H9 (cell line): ENCODE measurements around the gene DGKB. TPM values are rescaled to one million over a fixed set of nuclear protein-coding genes. Genes with fewer than 3 reads are reported as not detected.
A peak's percentile ranks its signal among the peaks of the same experiment; 100 is the strongest.

Source experiments
- DNase-seq: peaks from one replicate; pipeline ENCODE4 v3.0.0-alpha.2; 2017
- H2AFZ ChIP-seq: one replicate; pipeline ENCODE4 v1.6.1; 2013; ENCODE audit warnings: mild to moderate bottlenecking, low read length, control low read depth, moderate library complexity
- H2AK5ac ChIP-seq: 2 replicates; pipeline ENCODE4 v1.6.1; 2013; ENCODE audit warnings: low read length, control low read depth, mixed read lengths; ENCODE audit not compliant: insufficient read length
- H2BK120ac ChIP-seq: one replicate; pipeline ENCODE4 v1.6.1; 2013; ENCODE audit warnings: low read depth, mild to moderate bottlenecking, low read length, control low read depth, inconsistent platforms; ENCODE audit not compliant: poor library complexity, severe bottlenecking
- H2BK12ac ChIP-seq: 2 replicates; pipeline ENCODE4 v1.6.1; 2013; ENCODE audit warnings: low read length, control low read depth, mixed read lengths, low read depth; ENCODE audit not compliant: insufficient read length
- H2BK15ac ChIP-seq: 2 replicates; pipeline ENCODE4 v1.6.1; 2013; ENCODE audit warnings: low read depth, low read length, control low read depth
- H2BK20ac ChIP-seq: one replicate; pipeline ENCODE4 v1.6.1; 2013; ENCODE audit warnings: low read depth, mild to moderate bottlenecking, low read length, control low read depth, inconsistent platforms; ENCODE audit not compliant: poor library complexity, severe bottlenecking
- H2BK5ac ChIP-seq: 2 replicates; pipeline ENCODE4 v1.6.1; 2013; ENCODE audit warnings: low read length, control low read depth, mixed read lengths; ENCODE audit not compliant: insufficient read length
- H3K14ac ChIP-seq: 2 replicates; pipeline ENCODE4 v1.6.1; 2013; ENCODE audit warnings: low read length, control low read depth; ENCODE audit not compliant: insufficient read depth
- H3K18ac ChIP-seq: 2 replicates; pipeline ENCODE4 v1.6.1; 2013; ENCODE audit warnings: low read depth, mild to moderate bottlenecking, mixed read lengths, low read length, control low read depth; ENCODE audit not compliant: insufficient read length
- H3K23ac ChIP-seq: 2 replicates; pipeline ENCODE4 v1.6.1; 2013; ENCODE audit warnings: low read length, control low read depth, mixed read lengths, low read depth; ENCODE audit not compliant: insufficient read length
- H3K23me2 ChIP-seq: 2 replicates; pipeline ENCODE4 v1.6.1; 2013; ENCODE audit warnings: low read depth, mild to moderate bottlenecking, mixed read lengths, low read length, control low read depth; ENCODE audit not compliant: insufficient read length, poor library complexity, severe bottlenecking
- H3K27ac ChIP-seq: 2 replicates; pipeline ENCODE4 v1.5.1; 2013; ENCODE audit warnings: low read length, control low read depth, mixed read lengths, low read depth; ENCODE audit not compliant: insufficient read length
- H3K27me3 ChIP-seq: 2 replicates; pipeline ENCODE4 v1.6.1; 2013; ENCODE audit warnings: low read length, control low read depth, inconsistent platforms; ENCODE audit not compliant: insufficient read depth
- H3K4ac ChIP-seq: 2 replicates; pipeline ENCODE4 v1.6.1; 2013; ENCODE audit warnings: low read depth, mild to moderate bottlenecking, control low read depth, inconsistent platforms, low read length, moderate library complexity
- H3K4me1 ChIP-seq: 2 replicates; pipeline ENCODE4 v1.6.1; 2013; ENCODE audit warnings: low read length, control low read depth, inconsistent platforms; ENCODE audit not compliant: insufficient read depth
- H3K4me2 ChIP-seq: 2 replicates; pipeline ENCODE4 v1.6.1; 2013; ENCODE audit warnings: low read length, control low read depth, mixed read lengths; ENCODE audit not compliant: insufficient read length, insufficient read depth
- H3K56ac ChIP-seq: 2 replicates; pipeline ENCODE4 v1.6.1; 2013; ENCODE audit warnings: low read depth, mild to moderate bottlenecking, mixed read lengths, low read length, control low read depth; ENCODE audit not compliant: insufficient read length
- H3K79me1 ChIP-seq: 2 replicates; pipeline ENCODE4 v1.6.1; 2013; ENCODE audit warnings: low read depth, mild to moderate bottlenecking, moderate library complexity, low read length, control low read depth, inconsistent platforms; ENCODE audit not compliant: insufficient read depth, poor library complexity, severe bottlenecking
- H3K79me2 ChIP-seq: 2 replicates; pipeline ENCODE4 v1.6.1; 2013; ENCODE audit warnings: low read length, control low read depth, inconsistent platforms; ENCODE audit not compliant: insufficient read depth
- H3K9ac ChIP-seq: 2 replicates; pipeline ENCODE4 v1.6.1; 2013; ENCODE audit warnings: low read length, control low read depth, mixed read lengths; ENCODE audit not compliant: insufficient read length; ENCODE audit errors: extremely low read depth
- H3K9me3 ChIP-seq: one replicate; pipeline ENCODE4 v1.6.1; 2013; ENCODE audit warnings: low read depth, low read length, inconsistent platforms; ENCODE audit not compliant: control insufficient read depth
- H3T11ph ChIP-seq: one replicate; pipeline ENCODE4 v1.6.1; 2013; ENCODE audit warnings: mild to moderate bottlenecking, low read length, control low read depth, inconsistent platforms
- H4K20me1 ChIP-seq: one replicate; pipeline ENCODE4 v1.6.1; 2013; ENCODE audit not compliant: control insufficient read depth, insufficient read length, insufficient read depth
- H4K5ac ChIP-seq: 2 replicates; pipeline ENCODE4 v1.6.1; 2013; ENCODE audit warnings: low read depth, mild to moderate bottlenecking, mixed read lengths, low read length, control low read depth; ENCODE audit not compliant: insufficient read length
- H4K8ac ChIP-seq: replicated peaks from 2 replicates; pipeline ENCODE4 v1.6.1; 2013; ENCODE audit warnings: low read length, control low read depth, mixed read lengths, low read depth; ENCODE audit not compliant: insufficient read length
- H4K91ac ChIP-seq: 2 replicates; pipeline ENCODE4 v1.6.1; 2013; ENCODE audit warnings: low read depth, mild to moderate bottlenecking, moderate library complexity, mixed read lengths, low read length, control low read depth; ENCODE audit not compliant: insufficient read length
- H3K27ac Mint-ChIP-seq, 3 experiments: 2 replicates in 2 of 3; 3 replicates in 1 of 3; pipeline ENCODE4 v1.8.0; 2020 to 2021; ENCODE audit warnings: mixed read lengths in 3 of 3, mild to moderate bottlenecking in 1 of 3, moderate library complexity in 1 of 3
- H3K27me3 Mint-ChIP-seq: 2 replicates; pipeline ENCODE4 v1.8.0; 2021; ENCODE audit warnings: low read depth, mild to moderate bottlenecking, moderate library complexity, mixed read lengths
- H3K36me3 Mint-ChIP-seq, 3 experiments: 2 replicates in 2 of 3; 3 replicates in 1 of 3; pipeline ENCODE4 v1.8.0; 2020 to 2021; ENCODE audit warnings: low read depth in 3 of 3, mixed read lengths in 3 of 3; ENCODE audit not compliant: insufficient read depth in 1 of 3
- H3K4me1 Mint-ChIP-seq, 2 experiments: 2 replicates each; pipeline ENCODE4 v1.8.0; 2020; ENCODE audit warnings: mixed read lengths in 2 of 2
- H3K4me3 Mint-ChIP-seq, 2 experiments: 2 replicates in 1 of 2; 3 replicates in 1 of 2; pipeline ENCODE4 v1.8.0; 2020 to 2021; ENCODE audit warnings: mild to moderate bottlenecking in 2 of 2, mixed read lengths in 2 of 2, moderate library complexity in 1 of 2
- H3K9me3 Mint-ChIP-seq, 2 experiments: 2 replicates in 1 of 2; 3 replicates in 1 of 2; pipeline ENCODE4 v1.8.0; 2020; ENCODE audit warnings: mild to moderate bottlenecking in 2 of 2, mixed read lengths in 2 of 2, moderate library complexity in 1 of 2
- WGBS: extraction: QIAGEN DNeasy Blood & Tissue Kit; methylation state at CpG from one replicate; pipeline ENCODE4 v1.1.7; 2013; ENCODE audit warnings: missing lambda C conversion rate, low lambda C conversion rate, mixed read lengths; ENCODE audit not compliant: insufficient read length; ENCODE audit errors: extremely low coverage; 5-methylcytosine and 5-hydroxymethylcytosine counted together
- total RNA-seq: library from RNA; stranded (reverse); gene quantifications from 2 replicates; pipeline ENCODE4 v1.2.1, GENCODE V29; 2021
- TF ChIP-seq, protein P1 (sequence below): fragments of 200-600 bp; sonication (generic); conservative IDR thresholded peaks from 3 replicates; pipeline ENCODE4 v1.8.0; 2021; ENCODE audit warnings: antibody characterized with exemption, mild to moderate bottlenecking

DGKB gene
- total RNA-seq, 1 experiment from 2014 or later: 0.26 TPM

DNA sequence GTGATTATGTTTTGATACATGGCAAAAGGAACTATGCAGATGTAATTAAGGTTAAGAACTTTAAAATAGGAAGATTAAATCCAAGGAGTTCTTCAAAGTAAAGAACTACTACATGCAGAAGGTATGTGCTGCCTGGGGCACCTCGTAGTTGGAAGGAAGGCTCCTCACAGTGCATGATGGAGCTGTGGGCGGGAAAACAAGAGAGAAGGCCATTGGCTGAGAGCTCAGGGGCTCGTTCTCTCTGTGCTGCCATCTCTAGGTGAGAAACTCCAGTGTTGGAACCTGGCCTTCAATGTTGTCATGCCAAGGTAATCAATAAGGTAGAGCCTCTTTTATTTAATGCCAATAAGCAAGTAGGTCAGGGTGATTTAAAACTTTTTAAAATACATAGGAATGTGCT, 521.7 kb downstream of the DGKB start:
- peaks cover 0 to 3% of the 10 kb centered on the region in 2 experiments; a peak in 1 of 4 replicates for H3K4me1 Mint-ChIP-seq
- Histone ChIP-seq H3K14ac (no peak overlapping the region), H3K56ac (no peak overlapping the region), H3K9ac (no peak overlapping the region), H3K23ac (no peak overlapping the region), H2BK20ac (no peak overlapping the region), H3K18ac (no peak overlapping the region), H2AK5ac (no peak overlapping the region), H4K91ac (no peak overlapping the region), H3K23me2 (no peaks in the 10 kb centered on the region), H3K9me3 (no peaks in the 10 kb centered on the region), H3K79me1 (no peaks in the 10 kb centered on the region), H3K4me2 (no peak overlapping the region), H2BK12ac (no peak overlapping the region), H4K8ac (no peak overlapping the region), H3T11ph (no peak overlapping the region), H4K20me1 (no peaks in the 10 kb centered on the region), H3K27me3 (no peaks in the 10 kb centered on the region), H2BK15ac (no peak overlapping the region), H3K27ac (no peak overlapping the region), H3K4ac (no peak overlapping the region), H3K79me2 (no peaks in the 10 kb centered on the region), H2BK120ac (no peak overlapping the region), H2AFZ (no peak overlapping the region), H3K4me1 (no peaks in the 10 kb centered on the region; the same call in 1 of the 2 replicates), H4K5ac (no peak overlapping the region), H2BK5ac (no peak overlapping the region)
- no peak overlapping the region for H3K4me3 Mint-ChIP-seq
- no peaks in the 10 kb centered on the region for H3K9me3 Mint-ChIP-seq
- DNase-seq: no peak
- H3K27ac Mint-ChIP-seq: no peak overlapping the region
- WGBS: no CpG with 5 or more reads among the region's 3 CpGs
- TF ChIP-seq, protein P1, sequence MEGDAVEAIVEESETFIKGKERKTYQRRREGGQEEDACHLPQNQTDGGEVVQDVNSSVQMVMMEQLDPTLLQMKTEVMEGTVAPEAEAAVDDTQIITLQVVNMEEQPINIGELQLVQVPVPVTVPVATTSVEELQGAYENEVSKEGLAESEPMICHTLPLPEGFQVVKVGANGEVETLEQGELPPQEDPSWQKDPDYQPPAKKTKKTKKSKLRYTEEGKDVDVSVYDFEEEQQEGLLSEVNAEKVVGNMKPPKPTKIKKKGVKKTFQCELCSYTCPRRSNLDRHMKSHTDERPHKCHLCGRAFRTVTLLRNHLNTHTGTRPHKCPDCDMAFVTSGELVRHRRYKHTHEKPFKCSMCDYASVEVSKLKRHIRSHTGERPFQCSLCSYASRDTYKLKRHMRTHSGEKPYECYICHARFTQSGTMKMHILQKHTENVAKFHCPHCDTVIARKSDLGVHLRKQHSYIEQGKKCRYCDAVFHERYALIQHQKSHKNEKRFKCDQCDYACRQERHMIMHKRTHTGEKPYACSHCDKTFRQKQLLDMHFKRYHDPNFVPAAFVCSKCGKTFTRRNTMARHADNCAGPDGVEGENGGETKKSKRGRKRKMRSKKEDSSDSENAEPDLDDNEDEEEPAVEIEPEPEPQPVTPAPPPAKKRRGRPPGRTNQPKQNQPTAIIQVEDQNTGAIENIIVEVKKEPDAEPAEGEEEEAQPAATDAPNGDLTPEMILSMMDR: peak; percentile 15; the same call in 1 of the 3 replicates
- H3K36me3 Mint-ChIP-seq: no peaks in the 10 kb centered on the region
- H3K27me3 Mint-ChIP-seq: no peaks in the 10 kb centered on the region
